Esophagus squamous epithelium (tissue), 5 donors: ENCODE measurements around the gene GNAT3. TPM values are rescaled to one million over a fixed set of nuclear protein-coding genes. Genes with fewer than 3 reads are reported as not detected.

Experiments used
- DNase-seq: peaks from one replicate; lab custom pipeline; 2025; lab: John Stamatoyannopoulos, UW
- H3K27ac ChIP-seq, 4 donors: fragments of 200-600 bp; sonication (generic); one replicate each; pipeline ENCODE4 v1.5.1; 2016 to 2019; ENCODE audit warnings: mild to moderate bottlenecking in 1 of 4
- H3K27me3 ChIP-seq, 4 donors: fragments of 200-600 bp; sonication (generic); 1 replicate in 3 of 4; 2 replicates in 1 of 4; pipeline versions ENCODE4 v1.5.1 to v1.6.0; 2017 to 2021; ENCODE audit warnings: antibody characterized with exemption in 1 of 4
- H3K36me3 ChIP-seq, 3 donors: fragments of 200-600 bp; sonication (generic); one replicate each; pipeline ENCODE4 v1.5.1; 2016 to 2019
- H3K4me1 ChIP-seq, 3 donors: fragments of 200-600 bp; sonication (generic); one replicate each; pipeline ENCODE4 v1.5.1; 2017 to 2019
- H3K4me3 ChIP-seq, 4 donors: fragments of 200-600 bp; sonication (generic); 1 replicate in 3 of 4; 2 replicates in 1 of 4; pipeline ENCODE4 v1.5.1; 2016 to 2019; ENCODE audit warnings: mild to moderate bottlenecking in 2 of 4, moderate library complexity in 1 of 4
- H3K9me3 ChIP-seq, 3 donors: fragments of 200-600 bp; sonication (generic); one replicate each; pipeline ENCODE4 v1.5.1; 2016 to 2019
- CTCF ChIP-seq, 6 experiments: fragments of 450-650 bp in 4 of 6; fragments of 200-600 bp in 2 of 6; sonication (generic) in 2 of 6; IDR thresholded peaks; one replicate each; pipeline ENCODE4 v1.5.1; 2016 to 2019; ENCODE audit warnings: antibody characterized with exemption in 6 of 6, mild to moderate bottlenecking in 4 of 6, moderate library complexity in 4 of 6
- POLR2A ChIP-seq, 4 donors: fragments of 450-650 bp; IDR thresholded peaks; one replicate each; pipeline ENCODE4 v1.6.1; 2017; ENCODE audit warnings: antibody characterized with exemption in 4 of 4, mild to moderate bottlenecking in 4 of 4, moderate library complexity in 3 of 4
- WGBS, 2 donors: methylation state at CpG; one replicate each; pipeline ENCODE4 v1.1.5; 2018; 5-methylcytosine and 5-hydroxymethylcytosine counted together
- intact Hi-C: fragments of 100-400 bp; cut with DNase I; formaldehyde crosslinking; loops from one replicate; pipeline ENCODE4 v1.15.0; 2022
- total RNA-seq, 4 donors: library from RNA; depleted of rRNA; stranded (reverse); fragments of >200 nt; gene quantifications; one replicate each; pipeline ENCODE4 v1.1.0, GENCODE V29; 2016
- donor health status: DM: yes; HTN: yes; CAD: no.

Gene GNAT3
- total RNA-seq, 4 donors from 2014 or later, result not detected

GRCh38 chr7:80460857-80461256 lies 51.0 kb downstream of the GNAT3 start:
- TF ChIP-seq POLR2A (IDR thresholded peaks at IDR 0.05), result no peak
- TF ChIP-seq CTCF (IDR thresholded peaks at IDR 0.05), result no peak
- intact Hi-C loops, result no loop called here

GRCh38 chr7:80459776-80460510 lies 51.9 kb downstream of the GNAT3 start:
- no peak for DNase-seq
- 68 to 72% methylated on average over 4 of the region's 4 CpGs for WGBS, 2 donors
- H3K27ac ChIP-seq, result no peak overlapping the region
- H3K4me3 ChIP-seq, result no peak overlapping the region
- H3K9me3 ChIP-seq, result no peaks in the 10 kb centered on the region
- H3K36me3 ChIP-seq, result no peaks in the 10 kb centered on the region
- no peaks in the 10 kb centered on the region for H3K4me1 ChIP-seq
- intact Hi-C loops, result no loop called here
- TF ChIP-seq CTCF (IDR thresholded peaks at IDR 0.05) (no peak), POLR2A (IDR thresholded peaks at IDR 0.05) (no peak)
- no peaks in the 10 kb centered on the region for H3K27me3 ChIP-seq

More at GRCh38 chr7:80460857-80461256, 51.0 kb downstream of the GNAT3 start:
- no peak overlapping the region for H3K27ac ChIP-seq
- H3K4me3 ChIP-seq, result no peak overlapping the region
- no peaks in the 10 kb centered on the region for H3K9me3 ChIP-seq
- DNase-seq, result no peak
- no peaks in the 10 kb centered on the region for H3K36me3 ChIP-seq
- H3K27me3 ChIP-seq, result no peaks in the 10 kb centered on the region
- no peaks in the 10 kb centered on the region for H3K4me1 ChIP-seq
- WGBS, 2 donors, result 81 to 86% methylated on average over 1 of the region's 1 CpG

DNA sequence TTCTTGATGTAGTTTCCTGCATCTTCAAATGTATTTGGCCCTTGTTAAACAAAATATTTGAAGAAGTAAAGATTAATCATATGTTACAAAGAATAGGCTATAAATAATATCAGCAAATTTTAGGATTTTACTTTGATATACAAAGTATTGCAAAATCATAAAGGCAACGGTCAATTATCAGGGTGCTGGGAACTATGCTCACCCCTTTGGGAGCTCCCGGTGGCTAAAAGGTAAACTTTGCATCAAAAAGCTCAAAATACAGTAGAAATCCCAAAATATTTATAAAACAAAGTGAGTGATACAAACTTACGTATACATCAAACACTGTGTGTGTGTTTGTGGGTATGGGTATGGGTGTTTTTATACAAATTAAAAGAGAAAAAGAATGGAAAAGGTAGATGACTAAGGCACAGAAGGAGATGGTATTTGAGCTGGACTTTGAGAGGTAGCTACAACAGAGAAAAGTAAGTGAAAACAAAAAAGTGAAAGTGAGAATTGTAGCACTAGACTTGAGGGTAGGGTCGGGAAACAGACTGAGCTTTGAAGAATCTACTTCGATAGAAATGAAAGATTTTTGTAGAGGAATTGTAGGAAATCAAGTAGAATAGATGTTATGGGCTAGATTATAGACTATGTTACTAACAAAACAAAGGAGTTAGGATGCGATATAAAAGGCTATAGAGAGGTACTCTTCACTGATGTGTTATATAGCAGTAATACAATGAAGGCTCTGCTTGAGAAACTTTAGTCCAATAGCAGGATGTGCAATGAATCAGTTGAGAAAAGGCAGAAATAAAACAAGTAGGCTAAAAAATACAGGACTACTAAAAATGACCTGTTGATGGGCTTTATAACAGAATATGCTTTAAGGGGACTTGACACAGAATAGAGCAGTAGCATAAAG lies 52.8 kb downstream of the GNAT3 start:
- Histone ChIP-seq H3K9me3 (no peaks in the 10 kb centered on the region), H3K27me3 (no peaks in the 10 kb centered on the region), H3K4me1 (no peaks in the 10 kb centered on the region), H3K27ac (no peak overlapping the region), H3K4me3 (no peak overlapping the region), H3K36me3 (no peaks in the 10 kb centered on the region)
- intact Hi-C loops, result no loop called here
- 78 to 79% methylated on average over 6 of the region's 6 CpGs for WGBS, 2 donors
- TF ChIP-seq POLR2A (IDR thresholded peaks at IDR 0.05) (no peak), CTCF (IDR thresholded peaks at IDR 0.05) (no peak)
- no peak for DNase-seq

- intact Hi-C loops, result no loop called here
- peak in 3 of 6 experiments; percentile 35 to 51 (median 40) for TF ChIP-seq CTCF (IDR thresholded peaks at IDR 0.05)
- no peak for TF ChIP-seq POLR2A (IDR thresholded peaks at IDR 0.05)
- Histone ChIP-seq H3K27me3 (no peaks in the 10 kb centered on the region), H3K4me3 (no peak overlapping the region), H3K4me1 (no peaks in the 10 kb centered on the region), H3K36me3 (no peaks in the 10 kb centered on the region), H3K9me3 (no peaks in the 10 kb centered on the region), H3K27ac (no peak overlapping the region)
- DNase-seq, result no peak
- 55 to 56% methylated on average over 2 of the region's 2 CpGs for WGBS, 2 donors
These were observed 58.0 kb downstream of the GNAT3 start for GRCh38 chr7:80453699-80454340.
